Progenitor cell of endocrine pancreas (in vitro differentiated cells): ENCODE results near the gene FBXL7. TPM values are rescaled to one million over a fixed set of nuclear protein-coding genes. Genes with fewer than 3 reads are reported as not detected.

Experiments
- DNase-seq: peaks from one replicate; pipeline ENCODE4 v3.0.0; 2021; ENCODE audit warnings: low spot score; ENCODE audit not compliant: unreplicated experiment
- H3K27ac Mint-ChIP-seq: 2 replicates; pipeline ENCODE4 v1.8.0; 2021; ENCODE audit warnings: mild to moderate bottlenecking, moderate library complexity, mixed read lengths
- H3K27me3 Mint-ChIP-seq: 2 replicates; pipeline ENCODE4 v1.8.0; 2021; ENCODE audit warnings: mixed read lengths
- H3K36me3 Mint-ChIP-seq: 2 replicates; pipeline ENCODE4 v1.8.0; 2022; ENCODE audit warnings: mixed read lengths; ENCODE audit not compliant: insufficient read depth
- H3K4me1 Mint-ChIP-seq: 2 replicates; pipeline ENCODE4 v1.8.0; 2021; ENCODE audit warnings: low read depth, mixed read lengths
- H3K4me3 Mint-ChIP-seq: 2 replicates; pipeline ENCODE4 v1.8.0; 2021; ENCODE audit warnings: low read depth, mild to moderate bottlenecking, moderate library complexity, mixed read lengths
- H3K9me3 Mint-ChIP-seq: 2 replicates; pipeline ENCODE4 v1.8.0; 2021; ENCODE audit warnings: low read depth, mixed read lengths
- CTCF ChIP-seq: fragments of 200-600 bp; sonication (generic); IDR thresholded peaks from one replicate; pipeline ENCODE4 v1.5.0; 2021; ENCODE audit warnings: antibody characterized with exemption, mild to moderate bottlenecking; ENCODE audit not compliant: unreplicated experiment
- total RNA-seq: library from RNA; stranded (reverse); gene quantifications from 2 replicates; pipeline ENCODE4 v1.2.1, GENCODE V29; 2021

Gene FBXL7
- total RNA-seq, 1 donor from 2014 or later = 15.4 TPM

GRCh38 chr5:15702102-15702501 is 202.1 kb downstream of the FBXL7 start:
- no peak for DNase-seq
- H3K27me3 Mint-ChIP-seq = no peaks in the 10 kb centered on the region
- H3K4me3 Mint-ChIP-seq = no peak overlapping the region
- no peaks in the 10 kb centered on the region for H3K4me1 Mint-ChIP-seq
- no peak for TF ChIP-seq CTCF
- H3K27ac Mint-ChIP-seq = no peak overlapping the region
- no peaks in the 10 kb centered on the region for H3K36me3 Mint-ChIP-seq
- H3K9me3 Mint-ChIP-seq = no peaks in the 10 kb centered on the region

- H3K4me3 Mint-ChIP-seq = no peak overlapping the region
- no peaks in the 10 kb centered on the region for H3K36me3 Mint-ChIP-seq
- no peaks in the 10 kb centered on the region for H3K27me3 Mint-ChIP-seq
- no peaks in the 10 kb centered on the region for H3K9me3 Mint-ChIP-seq
- no peak for DNase-seq
- H3K27ac Mint-ChIP-seq = no peak overlapping the region
- no peak for TF ChIP-seq CTCF
- no peaks in the 10 kb centered on the region for H3K4me1 Mint-ChIP-seq
Measured at GRCh38 chr5:15703901-15704300, 203.9 kb downstream of the FBXL7 start.

- no peaks in the 10 kb centered on the region for H3K4me1 Mint-ChIP-seq
- H3K27me3 Mint-ChIP-seq = no peaks in the 10 kb centered on the region
- no peak overlapping the region for H3K27ac Mint-ChIP-seq
- no peaks in the 10 kb centered on the region for H3K9me3 Mint-ChIP-seq
- H3K4me3 Mint-ChIP-seq = no peak overlapping the region
- DNase-seq = no peak
- no peaks in the 10 kb centered on the region for H3K36me3 Mint-ChIP-seq
- TF ChIP-seq CTCF = no peak
Measured at GRCh38 chr5:15704397-15704947, 204.5 kb downstream of the FBXL7 start.

GRCh38 chr5:15707631-15708030 is 207.7 kb downstream of the FBXL7 start:
- TF ChIP-seq CTCF = no peak
- no peak for DNase-seq
- Mint-ChIP-seq H3K36me3 (no peaks in the 10 kb centered on the region), H3K27ac (no peak overlapping the region), H3K27me3 (no peaks in the 10 kb centered on the region), H3K9me3 (no peaks in the 10 kb centered on the region), H3K4me1 (no peaks in the 10 kb centered on the region), H3K4me3 (no peak overlapping the region)

GRCh38 chr5:15711892-15712291 is 211.9 kb downstream of the FBXL7 start:
- no peak for TF ChIP-seq CTCF
- H3K27ac Mint-ChIP-seq = no peak overlapping the region
- no peaks in the 10 kb centered on the region for H3K4me1 Mint-ChIP-seq
- H3K9me3 Mint-ChIP-seq = no peaks in the 10 kb centered on the region
- H3K27me3 Mint-ChIP-seq = no peaks in the 10 kb centered on the region
- H3K4me3 Mint-ChIP-seq = no peak overlapping the region
- no peaks in the 10 kb centered on the region for H3K36me3 Mint-ChIP-seq
- no peak for DNase-seq
